Posterior vena cava (tissue), 2 donors: ENCODE data around the gene FCRL4. TPM values are rescaled to one million over a fixed set of nuclear protein-coding genes. Genes with fewer than 3 reads are reported as not detected.
"Not testable (repeated sequence)": the region's sequence is repeated elsewhere in the genome, so short reads cannot be mapped to it uniquely, and the experiment has no call there.

Experiments used
- DNase-seq: peaks from one replicate; pipeline ENCODE4 v3.0.0-alpha.2; 2020; ENCODE audit warnings: low spot score
- intact Hi-C, 2 donors: fragments of 100-400 bp; cut with DNase I; formaldehyde crosslinking; loops; one replicate each; pipeline versions ENCODE4 v1.14.1 to v1.14.2; 2022 to 2023
- total RNA-seq, 2 donors: library from RNA; stranded (reverse); fragmentation: NEBNext Ultra II Directional; extraction: Animal tissue kit (Norgen Biotek cat#: 25700); gene quantifications; one replicate each; pipeline ENCODE4 v1.2.1, GENCODE V29; 2021
- donor health status: DM: yes; HTN: yes; CAD: no.
- donor health status: DM: yes; HTN: yes; CAD: no.

FCRL4 gene
- total RNA-seq, 2 donors from 2014 or later, result not detected

DNA sequence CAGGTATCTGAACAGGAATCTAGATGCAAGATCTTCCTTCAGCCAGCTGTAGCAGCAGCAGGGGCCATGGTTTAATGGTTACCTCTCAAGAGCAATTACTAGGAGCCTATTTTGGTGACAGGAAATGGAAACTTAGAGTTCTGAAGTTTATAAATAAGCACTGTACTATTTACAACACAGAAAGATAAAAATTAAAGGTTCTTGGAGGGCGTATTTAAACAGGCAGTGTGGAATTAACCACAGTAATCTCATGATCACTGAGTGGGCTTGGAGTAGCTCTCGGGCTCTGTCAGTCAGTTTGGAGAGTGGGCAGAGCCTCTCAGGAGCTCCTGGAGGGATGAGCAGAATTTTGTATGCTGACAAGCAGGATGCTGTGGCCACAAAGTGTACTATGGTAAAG, 35.4 kb downstream of the FCRL4 start:
- no peak for DNase-seq
- intact Hi-C loops, result no loop called here

GRCh38 chr1:157558119-157558518, 39.8 kb downstream of the FCRL4 start:
- DNase-seq, result no peak
- intact Hi-C loops, result no loop called here

DNA sequence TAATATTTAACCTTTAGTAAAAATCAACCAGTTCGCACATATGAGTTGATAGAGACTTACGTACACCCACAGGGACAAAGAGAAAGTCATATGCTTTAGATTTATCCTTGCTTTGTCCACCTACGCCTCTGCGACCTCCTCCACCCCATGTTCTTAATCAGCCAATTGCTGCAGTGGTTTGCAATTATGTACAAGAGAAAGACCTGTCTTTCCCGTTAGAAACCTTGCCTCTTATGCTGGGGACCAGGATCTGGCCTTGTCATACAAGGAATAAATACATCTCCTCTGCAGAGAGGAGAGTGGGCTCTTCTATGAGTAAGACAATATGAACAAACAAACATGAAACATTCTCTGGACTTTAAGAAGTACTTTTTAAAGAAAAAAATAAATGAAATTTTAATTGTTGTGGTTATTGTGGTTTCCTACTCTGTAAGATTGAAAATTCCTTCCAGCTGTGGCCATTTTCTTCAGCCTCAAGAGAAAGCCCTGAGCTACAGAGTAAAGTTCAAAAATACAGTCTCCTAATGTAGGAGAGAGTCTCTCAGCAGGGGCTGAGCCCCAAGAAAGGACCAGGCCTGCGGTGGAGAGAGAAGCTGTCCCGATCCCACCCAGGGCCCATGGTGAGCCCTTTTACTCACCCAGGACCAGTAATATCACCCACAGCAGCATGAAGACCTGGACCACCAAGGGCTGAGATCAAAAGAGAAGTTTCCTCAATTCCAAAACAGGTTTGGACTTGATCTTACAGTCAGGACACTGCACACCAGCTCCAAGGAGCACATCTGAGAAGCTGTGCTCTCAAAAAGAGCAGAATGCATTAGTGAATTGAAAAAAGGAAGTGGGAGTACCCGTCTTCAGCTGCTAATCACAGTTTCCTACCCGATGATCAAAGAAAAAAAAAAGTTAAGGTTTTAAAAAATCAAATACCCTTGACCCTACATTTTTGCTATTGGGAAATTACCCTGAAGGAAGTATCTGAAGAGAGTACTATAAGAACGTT, 45.9 kb downstream of the FCRL4 start, which contains the start of gene FCRL5:
FCRL5 (minus strand) TSS at position 822 of the 1,000 bp plus-strand sequence; CDS start at position 669, 153 bp downstream.
- intact Hi-C loops, result no loop called here
- no peak for DNase-seq

- intact Hi-C loops, result loop anchor here in 1 of 2 donors (2.0 kb wide), 1 partner anchor 61 kb away; no protein-coding TSS in a partner anchor
- not testable (repeated sequence) for DNase-seq
These were observed 49.8 kb downstream of the FCRL4 start for GRCh38 chr1:157548081-157548480.

DNA sequence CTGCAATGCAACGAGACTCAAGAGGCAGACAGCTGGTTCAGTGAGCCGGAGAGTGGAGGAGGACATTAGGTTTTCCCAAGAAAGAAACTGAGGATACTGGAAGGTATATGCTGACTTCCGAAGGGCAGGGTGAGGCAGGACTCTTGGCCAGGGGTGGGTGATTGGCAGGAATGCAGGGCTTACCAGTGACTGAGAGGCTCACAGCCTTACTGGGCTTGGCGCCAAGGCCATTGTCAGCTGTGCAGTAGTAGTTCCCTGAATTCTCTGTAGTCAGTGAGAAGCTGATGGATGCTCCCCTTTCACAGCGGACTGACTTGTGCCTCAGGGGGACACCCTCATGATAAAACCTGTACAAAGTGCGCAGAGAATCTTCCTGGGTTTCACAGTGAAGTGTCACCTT, 55.2 kb downstream of the FCRL4 start:
- intact Hi-C loops, result no loop called here
- DNase-seq, result no peak

- no peak for DNase-seq
- intact Hi-C loops, result no loop called here
These were observed 57.0 kb downstream of the FCRL4 start for GRCh38 chr1:157540852-157541251.

- DNase-seq, result no peak
- intact Hi-C loops, result no loop called here
These were observed 57.6 kb downstream of the FCRL4 start for GRCh38 chr1:157540160-157540748.

DNA sequence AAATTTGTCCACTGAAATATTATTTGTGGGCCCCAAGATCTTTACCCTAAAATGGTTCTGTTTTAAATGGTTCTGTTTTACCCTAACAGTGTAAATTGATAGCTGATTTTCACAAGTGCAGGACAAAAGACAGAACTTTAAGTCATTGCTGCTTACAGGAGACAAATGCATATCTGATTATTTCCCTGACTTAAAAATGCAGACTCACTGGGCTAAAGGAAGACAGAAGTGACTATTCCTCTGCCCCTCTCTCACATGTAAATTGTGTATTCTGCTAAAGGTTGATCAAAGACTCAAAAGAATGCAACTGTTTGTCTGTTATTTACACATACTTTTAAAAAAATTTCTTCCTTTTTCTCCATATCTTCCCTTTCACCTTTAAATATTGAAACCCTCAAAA, 58.3 kb downstream of the FCRL4 start:
- intact Hi-C loops, result no loop called here
- no peak for DNase-seq

GRCh38 chr1:157532569-157532968, 65.3 kb downstream of the FCRL4 start:
- no peak for DNase-seq

GRCh38 chr1:157523774-157524493, 74.0 kb downstream of the FCRL4 start:
- intact Hi-C loops, result no loop called here
- no peak for DNase-seq

More at GRCh38 chr1:157532569-157532968, 65.3 kb downstream of the FCRL4 start:
- intact Hi-C loops, result no loop called here

Other genes with a start within 250 kb of the FCRL4 start
- under 1 TPM; 0.19 to 0.32 TPM for gene FCRL5, start 45.6 kb downstream of the FCRL4 start, total RNA-seq
- 1 to 10 TPM in 1 of 2 donors, under 1 TPM in 1; 0.19 to 1.1 TPM for gene FCRL3, start 102.7 kb upstream of the FCRL4 start, total RNA-seq
- under 1 TPM in 1 of 2 donors, not detected in 1; 0.19 TPM for gene FCRL2, start 179.0 kb upstream of the FCRL4 start, total RNA-seq
- 1 to 10 TPM in 1 of 2 donors, under 1 TPM in 1; 0.29 to 1.7 TPM for gene FCRL1, start 222.0 kb upstream of the FCRL4 start, total RNA-seq
- under 1 TPM; 0.10 to 0.37 TPM for gene CD5L, start 243.7 kb upstream of the FCRL4 start, total RNA-seq